ENCODE data around the gene CCR4. TPM values are rescaled to one million over a fixed set of nuclear protein-coding genes. Genes with fewer than 3 reads are reported as not detected.
"Not testable (repeated sequence)": the region's sequence is repeated elsewhere in the genome, so short reads cannot be mapped to it uniquely, and the experiment has no call there.

CCR4 gene
- total and polyA plus RNA-seq, 4 donors = 0.04 to 2.9 (median 0.87) TPM

GRCh38 chr3:32977861-32978260 lies 26.4 kb downstream of the CCR4 start:
- Histone ChIP-seq H3K9me3 (ENCODE audit: control insufficient read depth in 4 of 4, insufficient read depth in 3 of 4, low read length in 3 of 4) (no peaks in the 10 kb centered on the region), H3K27me3 (ENCODE audit: control insufficient read depth in 3 of 3, insufficient read depth in 3 of 3, low read length in 2 of 3) (no peaks in the 10 kb centered on the region), H3K27ac (ENCODE audit: low read depth in 1 of 2, low read length in 1 of 2) (no peak overlapping the region), H3K4me1 (ENCODE audit: control insufficient read depth in 5 of 5, insufficient read depth in 5 of 5, low read length in 5 of 5) (peaks cover 0 to 1% (median 0%) of the 10 kb centered on the region in 5 donors), H3K4me3 (no peak overlapping the region), H3K9ac (ENCODE audit: insufficient read depth in 1 of 2, low read length in 2 of 2) (no peak overlapping the region), H3K36me3 (ENCODE audit: control insufficient read depth in 4 of 4, insufficient read depth in 4 of 4, low read length in 4 of 4) (no peaks in the 10 kb centered on the region)
- TF ChIP-seq, protein P1, sequence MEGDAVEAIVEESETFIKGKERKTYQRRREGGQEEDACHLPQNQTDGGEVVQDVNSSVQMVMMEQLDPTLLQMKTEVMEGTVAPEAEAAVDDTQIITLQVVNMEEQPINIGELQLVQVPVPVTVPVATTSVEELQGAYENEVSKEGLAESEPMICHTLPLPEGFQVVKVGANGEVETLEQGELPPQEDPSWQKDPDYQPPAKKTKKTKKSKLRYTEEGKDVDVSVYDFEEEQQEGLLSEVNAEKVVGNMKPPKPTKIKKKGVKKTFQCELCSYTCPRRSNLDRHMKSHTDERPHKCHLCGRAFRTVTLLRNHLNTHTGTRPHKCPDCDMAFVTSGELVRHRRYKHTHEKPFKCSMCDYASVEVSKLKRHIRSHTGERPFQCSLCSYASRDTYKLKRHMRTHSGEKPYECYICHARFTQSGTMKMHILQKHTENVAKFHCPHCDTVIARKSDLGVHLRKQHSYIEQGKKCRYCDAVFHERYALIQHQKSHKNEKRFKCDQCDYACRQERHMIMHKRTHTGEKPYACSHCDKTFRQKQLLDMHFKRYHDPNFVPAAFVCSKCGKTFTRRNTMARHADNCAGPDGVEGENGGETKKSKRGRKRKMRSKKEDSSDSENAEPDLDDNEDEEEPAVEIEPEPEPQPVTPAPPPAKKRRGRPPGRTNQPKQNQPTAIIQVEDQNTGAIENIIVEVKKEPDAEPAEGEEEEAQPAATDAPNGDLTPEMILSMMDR (IDR thresholded peaks at IDR 0.05; ENCODE audit: control extremely low read depth, extremely low read depth) = no peak
- 61 to 76% methylated on average over 10 of the region's 10 CpGs for whole genome bisulfite sequencing, 2 donors
- DNase-seq (no peak), ATAC-seq (ENCODE audit: insufficient read depth, low FRiP score) (no peak)

DNA sequence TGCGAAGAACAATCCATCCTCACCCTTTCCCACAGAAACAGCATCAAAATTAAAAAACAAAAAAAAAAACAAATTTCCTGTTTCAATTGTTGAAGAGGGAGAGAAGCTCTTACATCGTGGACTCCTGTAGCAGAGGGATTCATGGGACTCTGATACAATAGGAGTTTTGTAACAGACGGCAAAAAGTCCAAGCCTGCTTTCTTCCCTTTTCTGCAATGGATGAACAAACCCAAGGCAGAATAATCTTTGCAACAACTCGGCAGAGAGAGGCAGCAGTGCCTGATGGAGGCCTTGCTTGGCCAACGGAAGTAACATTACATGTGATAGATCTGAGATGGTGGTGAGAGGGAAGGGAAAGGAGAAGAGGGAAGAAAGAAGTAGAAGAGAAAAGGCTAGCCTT lies 26.9 kb downstream of the CCR4 start:
- peaks cover 0 to 1% (median 0%) of the 10 kb centered on the region in 5 donors for H3K4me1 ChIP-seq (ENCODE audit: control insufficient read depth in 5 of 5, insufficient read depth in 5 of 5, low read length in 5 of 5)
- no peaks in the 10 kb centered on the region for H3K36me3 ChIP-seq (ENCODE audit: control insufficient read depth in 4 of 4, insufficient read depth in 4 of 4, low read length in 4 of 4)
- TF ChIP-seq, protein P1 (IDR thresholded peaks at IDR 0.05; ENCODE audit: control extremely low read depth, extremely low read depth) = no peak
- 72 to 78% methylated on average over 5 of the region's 5 CpGs for WGBS, 2 donors
- no peaks in the 10 kb centered on the region for H3K9me3 ChIP-seq (ENCODE audit: control insufficient read depth in 4 of 4, insufficient read depth in 3 of 4, low read length in 3 of 4)
- DNase-seq = no peak
- no peak for ATAC-seq (ENCODE audit: insufficient read depth, low FRiP score)
- no peak overlapping the region for H3K4me3 ChIP-seq
- H3K9ac ChIP-seq (ENCODE audit: insufficient read depth in 1 of 2, low read length in 2 of 2) = no peak overlapping the region
- H3K27ac ChIP-seq (ENCODE audit: low read depth in 1 of 2, low read length in 1 of 2) = no peak overlapping the region
- no peaks in the 10 kb centered on the region for H3K27me3 ChIP-seq (ENCODE audit: control insufficient read depth in 3 of 3, insufficient read depth in 3 of 3, low read length in 2 of 3)

GRCh38 chr3:32983124-32983523 lies 31.7 kb downstream of the CCR4 start:
- Histone ChIP-seq H3K27ac (ENCODE audit: low read depth in 1 of 2, low read length in 1 of 2) (no peak overlapping the region), H3K9me3 (ENCODE audit: control insufficient read depth in 4 of 4, insufficient read depth in 3 of 4, low read length in 3 of 4) (no peaks in the 10 kb centered on the region), H3K27me3 (ENCODE audit: control insufficient read depth in 3 of 3, insufficient read depth in 3 of 3, low read length in 2 of 3) (no peaks in the 10 kb centered on the region), H3K4me3 (no peak overlapping the region), H3K4me1 (ENCODE audit: control insufficient read depth in 5 of 5, insufficient read depth in 5 of 5, low read length in 5 of 5) (no peaks in the 10 kb centered on the region), H3K9ac (ENCODE audit: insufficient read depth in 1 of 2, low read length in 2 of 2) (no peak overlapping the region), H3K36me3 (ENCODE audit: control insufficient read depth in 4 of 4, insufficient read depth in 4 of 4, low read length in 4 of 4) (no peaks in the 10 kb centered on the region)
- DNase-seq (no peak), ATAC-seq (ENCODE audit: insufficient read depth, low FRiP score) (no peak)
- TF ChIP-seq, protein P1 (IDR thresholded peaks at IDR 0.05; ENCODE audit: control extremely low read depth, extremely low read depth) = no peak

- H3K4me1 ChIP-seq (ENCODE audit: control insufficient read depth in 5 of 5, insufficient read depth in 5 of 5, low read length in 5 of 5); ATAC-seq (ENCODE audit: insufficient read depth, low FRiP score); H3K27ac ChIP-seq (ENCODE audit: low read depth in 1 of 2, low read length in 1 of 2); H3K36me3 ChIP-seq (ENCODE audit: control insufficient read depth in 4 of 4, insufficient read depth in 4 of 4, low read length in 4 of 4); H3K9me3 ChIP-seq (ENCODE audit: control insufficient read depth in 4 of 4, insufficient read depth in 3 of 4, low read length in 3 of 4); H3K4me3 ChIP-seq; H3K27me3 ChIP-seq (ENCODE audit: control insufficient read depth in 3 of 3, insufficient read depth in 3 of 3, low read length in 2 of 3); DNase-seq; H3K9ac ChIP-seq (ENCODE audit: insufficient read depth in 1 of 2, low read length in 2 of 2): not testable (repeated sequence)
- 57 to 79% methylated on average over 3 of the region's 3 CpGs for WGBS, 2 donors
Measured at GRCh38 chr3:32984918-32985317, 33.5 kb downstream of the CCR4 start.
